Measurements from ENCODE around the gene EIF1B. TPM values are rescaled to one million over a fixed set of nuclear protein-coding genes. Genes with fewer than 3 reads are reported as not detected.

EIF1B gene
- total and polyA plus RNA-seq, 2 of the 13 experiments (the other 11 are each of a cell fraction or from before 2014, with no cell fraction given) = 12.7 to 29.1 TPM

DNA sequence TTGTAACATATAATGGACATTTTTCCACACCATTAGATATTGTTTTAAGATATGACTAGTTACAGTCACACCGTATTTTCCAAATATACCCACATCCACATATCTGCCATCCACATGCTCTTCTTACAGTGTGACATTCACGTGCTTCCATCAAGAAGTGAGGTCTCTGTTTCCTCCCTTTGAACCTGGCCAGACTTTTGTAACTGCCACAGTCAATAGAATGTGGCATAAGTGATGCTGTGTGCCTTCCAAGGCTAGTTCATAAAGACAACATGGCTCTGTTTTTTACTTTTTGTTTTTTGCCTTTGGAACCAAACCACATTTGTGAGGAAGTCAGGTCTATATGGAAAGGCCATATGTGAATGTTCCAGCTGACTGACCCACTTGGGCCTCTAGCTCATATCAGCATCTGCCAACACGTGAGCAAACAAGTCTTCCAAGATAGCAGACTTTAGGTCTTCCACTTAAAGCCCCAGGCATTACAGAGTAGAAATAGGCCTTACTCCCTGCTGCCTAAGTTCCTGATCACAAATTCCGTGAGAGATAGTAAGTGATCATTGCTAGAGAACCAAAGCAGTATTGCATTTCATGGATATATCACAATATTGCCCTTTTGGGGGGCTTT, 27.1 kb downstream of the EIF1B start (continued):
- TF ChIP-seq, protein P1, sequence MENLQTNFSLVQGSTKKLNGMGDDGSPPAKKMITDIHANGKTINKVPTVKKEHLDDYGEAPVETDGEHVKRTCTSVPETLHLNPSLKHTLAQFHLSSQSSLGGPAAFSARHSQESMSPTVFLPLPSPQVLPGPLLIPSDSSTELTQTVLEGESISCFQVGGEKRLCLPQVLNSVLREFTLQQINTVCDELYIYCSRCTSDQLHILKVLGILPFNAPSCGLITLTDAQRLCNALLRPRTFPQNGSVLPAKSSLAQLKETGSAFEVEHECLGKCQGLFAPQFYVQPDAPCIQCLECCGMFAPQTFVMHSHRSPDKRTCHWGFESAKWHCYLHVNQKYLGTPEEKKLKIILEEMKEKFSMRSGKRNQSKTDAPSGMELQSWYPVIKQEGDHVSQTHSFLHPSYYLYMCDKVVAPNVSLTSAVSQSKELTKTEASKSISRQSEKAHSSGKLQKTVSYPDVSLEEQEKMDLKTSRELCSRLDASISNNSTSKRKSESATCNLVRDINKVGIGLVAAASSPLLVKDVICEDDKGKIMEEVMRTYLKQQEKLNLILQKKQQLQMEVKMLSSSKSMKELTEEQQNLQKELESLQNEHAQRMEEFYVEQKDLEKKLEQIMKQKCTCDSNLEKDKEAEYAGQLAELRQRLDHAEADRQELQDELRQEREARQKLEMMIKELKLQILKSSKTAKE (CRISPR knock-in tag; IDR thresholded peaks at IDR 0.05; ENCODE audit: borderline replicate concordance) = no peak
- TF ChIP-seq MTA3 (CRISPR knock-in tag; IDR thresholded peaks at IDR 0.05) (no peak), CEBPB (IDR thresholded peaks at IDR 0.05; ENCODE audit: borderline replicate concordance, low read depth, low read length) (no peak), ARHGAP35 (CRISPR knock-in tag; IDR thresholded peaks at IDR 0.05; ENCODE audit: borderline replicate concordance) (no peak), MYC (CRISPR knock-in tag; IDR thresholded peaks at IDR 0.05; ENCODE audit: borderline replicate concordance) (no peak)
- TF ChIP-seq, protein P2, sequence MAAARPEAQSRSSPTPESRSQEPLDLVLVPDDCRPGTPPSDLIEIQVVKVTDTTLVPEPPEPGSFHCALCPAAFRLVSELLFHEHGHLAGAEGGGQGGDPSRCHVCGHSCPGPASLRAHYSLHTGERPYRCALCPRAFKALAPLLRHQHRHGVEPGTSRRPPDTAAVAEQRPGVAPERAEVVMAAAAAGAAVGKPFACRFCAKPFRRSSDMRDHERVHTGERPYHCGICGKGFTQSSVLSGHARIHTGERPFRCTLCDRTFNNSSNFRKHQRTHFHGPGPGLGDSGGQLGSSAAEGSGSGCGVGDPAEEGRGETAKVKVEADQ (CRISPR knock-in tag; IDR thresholded peaks at IDR 0.05; ENCODE audit: borderline replicate concordance) = no peak

DNA sequence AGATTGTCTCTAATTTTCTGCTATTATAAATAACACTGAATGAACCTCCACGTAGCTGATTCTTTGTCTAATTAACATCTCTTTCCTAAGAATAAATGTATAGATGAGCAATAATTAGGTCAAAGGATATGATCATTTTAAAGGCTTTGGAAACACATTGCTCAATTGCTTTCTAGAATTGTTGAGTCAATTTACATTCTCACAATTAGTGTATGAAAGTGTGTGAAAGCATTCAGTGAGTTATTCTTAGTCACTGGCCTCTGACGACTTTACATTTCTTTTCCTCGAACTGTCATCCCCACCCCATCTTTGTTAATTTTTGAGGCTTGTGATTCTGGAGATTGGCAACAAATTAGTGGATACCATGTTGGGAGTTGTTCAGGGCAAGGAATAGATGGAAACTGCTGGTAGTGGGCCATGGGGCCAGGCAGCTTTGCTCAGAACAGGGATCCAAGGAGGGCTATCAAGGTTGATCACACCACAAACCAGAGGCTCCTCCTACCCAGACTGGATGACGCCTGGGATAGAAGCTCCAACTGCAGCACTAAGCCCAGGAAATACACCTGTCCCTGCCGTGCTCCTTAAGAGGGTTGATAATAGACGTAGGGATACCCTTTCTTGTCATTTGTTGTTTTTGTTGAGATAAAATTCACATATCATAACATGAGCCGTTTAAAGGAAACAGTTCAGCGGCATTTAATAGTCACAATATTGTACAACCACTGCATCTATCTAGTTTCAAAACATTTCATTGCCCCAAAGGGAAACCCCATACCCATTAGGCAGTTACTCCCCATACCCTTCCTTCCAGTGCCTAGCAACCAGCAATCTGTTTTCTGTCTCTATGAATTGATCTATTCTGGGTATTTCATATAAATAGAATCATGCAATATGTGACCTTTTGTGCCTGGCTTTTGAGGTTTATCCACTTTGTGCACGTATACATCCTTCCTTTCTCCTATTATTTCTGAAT, 27.9 kb downstream of the EIF1B start:
- ATAC-seq (no peak), DNase-seq (ENCODE audit: low spot score) (no peak), FAIRE-seq (no peak)
- H3K79me2 ChIP-seq (ENCODE audit: insufficient read depth, low read length) = no peaks in the 10 kb centered on the region
- 29% methylated on average over 9 of the region's 9 CpGs for WGBS (ENCODE audit: low lambda C conversion rate)
- ChIA-PET POLR2A (no interaction called here), CTCF (ENCODE audit: low intra/inter-chr PET ratio, low total read pairs) (no interaction called here)
- no peak overlapping the region for H2AFZ ChIP-seq (ENCODE audit: low read length)
- no peak overlapping the region for H3K4me2 ChIP-seq (ENCODE audit: low read depth, low read length)
- no peaks in the 10 kb centered on the region for H3K27me3 ChIP-seq (ENCODE audit: control insufficient read depth in 1 of 2, insufficient read depth in 2 of 2, low read length in 2 of 2)
- no peak overlapping the region for H3K27ac ChIP-seq (ENCODE audit: extremely low read length, insufficient read depth, low read length)
- no peaks in the 10 kb centered on the region for H3K9me3 ChIP-seq (ENCODE audit: low read length)
- no peaks in the 10 kb centered on the region for H3K4me1 ChIP-seq (ENCODE audit: insufficient read depth, low read length)
- in situ Hi-C loops (cut with HindIII; ENCODE audit: extremely low pct_ligation_motif_present, low pct_unique_long_range_greater_than_20kb) (no loop called here), intact Hi-C loops (cut with micrococcal nuclease; ENCODE audit: unreplicated experiment) (no loop called here)
- no peak overlapping the region for H3K4me3 ChIP-seq (replicated peaks in 1 of 3; ENCODE audit: insufficient read depth in 1 of 3, low read depth in 2 of 3, low read length in 3 of 3)
- H4K20me1 ChIP-seq (ENCODE audit: insufficient read depth, low read length) = no peaks in the 10 kb centered on the region
- BruUV-seq (replicated peaks) = no TSS peak
- H3K9ac ChIP-seq (ENCODE audit: insufficient read depth, low read depth, low read length) = no peak overlapping the region
- TF ChIP-seq SIN3A (IDR thresholded peaks at IDR 0.05; ENCODE audit: borderline replicate concordance, low read depth, low read length) (no peak), ZIK1 (CRISPR knock-in tag; IDR thresholded peaks at IDR 0.05; ENCODE audit: borderline replicate concordance, low read depth) (no peak)
- TF ChIP-seq, protein P3, sequence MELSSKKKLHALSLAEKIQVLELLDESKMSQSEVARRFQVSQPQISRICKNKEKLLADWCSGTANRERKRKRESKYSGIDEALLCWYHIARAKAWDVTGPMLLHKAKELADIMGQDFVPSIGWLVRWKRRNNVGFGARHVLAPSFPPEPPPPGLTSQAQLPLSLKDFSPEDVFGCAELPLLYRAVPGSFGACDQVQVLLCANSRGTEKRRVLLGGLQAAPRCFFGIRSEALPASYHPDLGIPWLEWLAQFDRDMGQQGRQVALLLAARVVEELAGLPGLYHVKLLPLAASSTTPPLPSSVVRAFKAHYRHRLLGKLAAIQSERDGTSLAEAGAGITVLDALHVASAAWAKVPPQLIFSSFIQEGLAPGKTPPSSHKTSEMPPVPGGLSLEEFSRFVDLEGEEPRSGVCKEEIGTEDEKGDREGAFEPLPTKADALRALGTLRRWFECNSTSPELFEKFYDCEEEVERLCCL (CRISPR knock-in tag; IDR thresholded peaks at IDR 0.05; ENCODE audit: borderline replicate concordance) = no peak
- H3K36me3 ChIP-seq (replicated peaks in 1 of 2; ENCODE audit: control insufficient read depth in 1 of 2, insufficient read depth in 2 of 2, low read length in 2 of 2) = no peaks in the 10 kb centered on the region

Data from HepG2 (cell line).